Measurements from ENCODE around the gene ARSB.

The ARSB gene

DNA sequence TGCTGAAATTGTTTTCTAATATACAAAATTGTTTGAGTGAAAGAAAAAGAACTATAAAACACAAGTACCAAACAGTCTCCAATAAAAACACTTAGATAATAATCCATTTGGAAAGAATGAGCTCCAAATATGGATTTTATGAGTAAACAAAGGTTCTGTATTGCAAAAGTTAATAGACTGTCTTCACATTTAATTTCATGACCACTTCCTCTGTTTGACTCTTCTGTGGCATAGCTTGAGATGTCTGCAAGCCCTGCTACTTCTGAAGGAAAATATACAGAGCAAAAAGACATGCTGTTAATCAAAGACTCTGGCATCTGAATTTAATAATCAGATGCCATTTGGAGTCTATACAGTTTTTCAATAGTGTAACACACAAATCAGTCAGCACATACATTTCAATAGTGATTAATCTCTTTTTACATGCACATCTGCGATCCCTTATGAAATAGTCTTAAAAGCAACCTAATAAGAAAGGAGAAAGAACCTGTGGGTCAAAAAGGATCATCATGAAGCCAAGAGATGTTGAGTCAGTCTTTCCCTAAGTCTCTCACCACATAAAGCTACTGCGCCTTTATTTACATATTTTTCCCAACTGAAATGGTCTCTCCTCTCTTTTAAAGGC, 171.1 kb downstream of the ARSB start:
- Histone ChIP-seq H3K9ac (ENCODE audit: low read length) (no peak overlapping the region), H3K79me2 (ENCODE audit: insufficient read depth, low read length) (no peaks in the 10 kb centered on the region), H3K4me3 (ENCODE audit: low read depth, low read length, poor library complexity, severe bottlenecking) (no peak overlapping the region), H3K36me3 (ENCODE audit: insufficient read depth, low read length) (no peaks in the 10 kb centered on the region), H3K4me2 (ENCODE audit: low read length) (no peak overlapping the region), H3K4me1 (ENCODE audit: insufficient read depth, low read length, severe bottlenecking) (peaks cover 17% of the 10 kb centered on the region), H3K9me2 (ENCODE audit: low read depth, low read length) (no peaks in the 10 kb centered on the region), H3F3A (ENCODE audit: insufficient read depth, low read length) (no peaks in the 10 kb centered on the region), H4K20me1 (ENCODE audit: insufficient read depth, low read length) (no peaks in the 10 kb centered on the region), H3K27me3 (ENCODE audit: insufficient read depth, low read length) (no peaks in the 10 kb centered on the region), H2AFZ (ENCODE audit: low read length) (no peak overlapping the region), H3K9me3 (ENCODE audit: low read length) (no peaks in the 10 kb centered on the region; the same call in 1 of the 2 replicates), H3K27ac (ENCODE audit: low read depth, low read length, poor library complexity, severe bottlenecking) (no peak overlapping the region)
- TF ChIP-seq CTCF (IDR thresholded peaks at IDR 0.05; ENCODE audit: low read length): no peak

DNA sequence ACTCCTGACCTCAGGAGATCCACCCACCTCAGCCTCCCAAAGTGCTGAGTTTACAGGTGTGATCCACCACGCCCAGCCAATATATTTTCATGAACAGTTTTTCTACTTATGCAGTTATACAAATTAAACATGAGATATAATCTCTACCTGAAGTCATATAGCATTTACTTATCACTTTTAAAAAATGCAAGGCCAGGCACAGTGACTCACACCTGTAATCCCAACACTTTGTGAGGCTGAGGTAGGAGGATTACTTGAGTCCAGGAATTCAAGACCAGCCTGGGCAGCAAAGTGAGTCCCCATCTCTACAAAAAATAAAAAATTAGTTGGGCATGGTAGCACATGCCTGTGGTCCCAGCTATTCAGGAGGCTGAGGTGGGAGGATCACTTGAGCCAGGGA, 171.8 kb downstream of the ARSB start:
- H3F3A ChIP-seq (ENCODE audit: insufficient read depth, low read length): no peaks in the 10 kb centered on the region
- no peak overlapping the region for H3K4me3 ChIP-seq (ENCODE audit: low read depth, low read length, poor library complexity, severe bottlenecking)
- no peak overlapping the region for H3K9ac ChIP-seq (ENCODE audit: low read length)
- H3K79me2 ChIP-seq (ENCODE audit: insufficient read depth, low read length): no peaks in the 10 kb centered on the region
- peaks cover 18% of the 10 kb centered on the region for H3K4me1 ChIP-seq (ENCODE audit: insufficient read depth, low read length, severe bottlenecking)
- no peaks in the 10 kb centered on the region for H3K9me2 ChIP-seq (ENCODE audit: low read depth, low read length)
- no peaks in the 10 kb centered on the region for H4K20me1 ChIP-seq (ENCODE audit: insufficient read depth, low read length)
- H3K27ac ChIP-seq (ENCODE audit: low read depth, low read length, poor library complexity, severe bottlenecking): no peak overlapping the region
- TF ChIP-seq CTCF (IDR thresholded peaks at IDR 0.05; ENCODE audit: low read length) (no peak), EZH2 (IDR thresholded peaks at IDR 0.05; ENCODE audit: borderline replicate concordance, low read length) (no peak)
- H3K9me3 ChIP-seq (ENCODE audit: low read length): no peaks in the 10 kb centered on the region; the same call in 1 of the 2 replicates
- H3K36me3 ChIP-seq (ENCODE audit: insufficient read depth, low read length): no peaks in the 10 kb centered on the region
- H2AFZ ChIP-seq (ENCODE audit: low read length): no peak overlapping the region
- no peaks in the 10 kb centered on the region for H3K27me3 ChIP-seq (ENCODE audit: insufficient read depth, low read length)
- no peak overlapping the region for H3K4me2 ChIP-seq (ENCODE audit: low read length)

DNA sequence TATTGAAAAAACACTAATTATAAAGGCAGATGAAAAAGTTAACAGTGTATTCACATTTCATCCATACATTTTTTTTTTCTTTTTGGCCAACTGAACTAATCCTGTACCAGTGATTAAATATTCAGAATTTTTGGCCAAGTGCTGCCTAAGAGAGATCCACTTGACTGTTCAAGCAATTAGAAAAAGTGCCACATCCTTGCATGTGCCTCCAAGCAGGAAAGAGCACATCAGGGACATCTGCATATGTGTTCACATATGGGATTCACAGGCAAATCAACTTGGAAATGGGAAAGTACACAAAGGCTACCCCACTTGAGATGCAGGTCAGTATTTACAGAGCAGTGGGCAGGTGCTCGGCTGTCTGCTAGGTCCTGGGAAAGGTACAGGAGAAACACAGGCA, 173.2 kb downstream of the ARSB start:
- no peak overlapping the region for H2AFZ ChIP-seq (ENCODE audit: low read length)
- no peak overlapping the region for H3K27ac ChIP-seq (ENCODE audit: low read depth, low read length, poor library complexity, severe bottlenecking)
- no peaks in the 10 kb centered on the region for H3K27me3 ChIP-seq (ENCODE audit: insufficient read depth, low read length)
- no peak overlapping the region for H3K4me3 ChIP-seq (ENCODE audit: low read depth, low read length, poor library complexity, severe bottlenecking)
- no peaks in the 10 kb centered on the region for H3K36me3 ChIP-seq (ENCODE audit: insufficient read depth, low read length)
- H3K9ac ChIP-seq (ENCODE audit: low read length): no peak overlapping the region
- H3F3A ChIP-seq (ENCODE audit: insufficient read depth, low read length): no peaks in the 10 kb centered on the region
- H3K9me3 ChIP-seq (ENCODE audit: low read length): no peaks in the 10 kb centered on the region; the same call in 1 of the 2 replicates
- H3K79me2 ChIP-seq (ENCODE audit: insufficient read depth, low read length): no peaks in the 10 kb centered on the region
- no peaks in the 10 kb centered on the region for H4K20me1 ChIP-seq (ENCODE audit: insufficient read depth, low read length)
- no peaks in the 10 kb centered on the region for H3K9me2 ChIP-seq (ENCODE audit: low read depth, low read length)
- H3K4me1 ChIP-seq (ENCODE audit: insufficient read depth, low read length, severe bottlenecking): peaks cover 18% of the 10 kb centered on the region
- TF ChIP-seq CTCF (IDR thresholded peaks at IDR 0.05; ENCODE audit: low read length): no peak
- no peak for TF ChIP-seq EZH2 (IDR thresholded peaks at IDR 0.05; ENCODE audit: borderline replicate concordance, low read length)
- no peak overlapping the region for H3K4me2 ChIP-seq (ENCODE audit: low read length)

Data from OCI-LY1 (cell line).